Naive B cell (primary cell): ENCODE measurements around the gene MVB12A. TPM values are rescaled to one million over a fixed set of nuclear protein-coding genes. Genes with fewer than 3 reads are reported as not detected.
A peak's percentile ranks its signal among the peaks of the same experiment; 100 is the strongest.

Experiments
- ATAC-seq, 2 donors: fragments of 150-1000 bp; cut with Tn5 transposase; 2 replicates each; pipeline ENCODE4 v1.10.0; 2021; ENCODE audit warnings: low read depth in 2 of 2, mild to moderate bottlenecking in 2 of 2, moderate library complexity in 2 of 2
- DNase-seq: peaks from one replicate; pipeline ENCODE4 v3.0.0; 2022
- H3K27ac Mint-ChIP-seq, 6 donors: one replicate each; pipeline ENCODE4 v1.8.0; 2020 to 2022; ENCODE audit warnings: mild to moderate bottlenecking in 6 of 6, mixed read lengths in 6 of 6, moderate library complexity in 5 of 6, inconsistent platforms in 2 of 6
- H3K27me3 Mint-ChIP-seq, 3 donors: one replicate each; pipeline ENCODE4 v1.8.0; 2021 to 2022; ENCODE audit warnings: mixed read lengths in 3 of 3, mild to moderate bottlenecking in 1 of 3
- H3K36me3 Mint-ChIP-seq, 2 donors: one replicate each; pipeline ENCODE4 v1.8.0; 2020 to 2022; ENCODE audit warnings: mixed read lengths in 2 of 2, inconsistent platforms in 1 of 2, mild to moderate bottlenecking in 1 of 2
- H3K4me1 Mint-ChIP-seq, 3 donors: one replicate each; pipeline ENCODE4 v1.8.0; 2020 to 2022; ENCODE audit warnings: mixed read lengths in 3 of 3, inconsistent platforms in 1 of 3, mild to moderate bottlenecking in 1 of 3, moderate library complexity in 1 of 3
- H3K4me3 Mint-ChIP-seq, 8 donors: one replicate each; pipeline ENCODE4 v1.8.0; 2020 to 2022; ENCODE audit warnings: mild to moderate bottlenecking in 8 of 8, mixed read lengths in 8 of 8, moderate library complexity in 8 of 8, inconsistent platforms in 2 of 8
- H3K9me3 Mint-ChIP-seq, 7 donors: one replicate each; pipeline ENCODE4 v1.8.0; 2020 to 2022; ENCODE audit warnings: mixed read lengths in 7 of 7, mild to moderate bottlenecking in 5 of 7, inconsistent platforms in 2 of 7, moderate library complexity in 1 of 7
- polyA plus RNA-seq, 6 donors: library from polyadenylated mRNA; unstranded; fragments of 300-500 nt; fragmentation: Illumina TruSeq; gene quantifications; one replicate each; pipeline ENCODE4 v1.2.3, GENCODE V29; 2021; ENCODE audit warnings: low read depth in 6 of 6

Gene MVB12A
- polyA plus RNA-seq, 6 donors from 2014 or later: 14.3 to 44.0 (median 25.0) TPM

- H3K27me3 Mint-ChIP-seq: no peaks in the 10 kb centered on the region
- H3K9me3 Mint-ChIP-seq: no peaks in the 10 kb centered on the region
- H3K36me3 Mint-ChIP-seq: no peaks in the 10 kb centered on the region
- peak overlapping the region in 1 of 6 donors; percentile 27 for H3K27ac Mint-ChIP-seq
- peak overlapping the region in 1 of 8 donors; percentile 35 for H3K4me3 Mint-ChIP-seq
- H3K4me1 Mint-ChIP-seq: peaks cover 26 to 43% (median 30%) of the 10 kb centered on the region in 3 donors
- DNase-seq (no peak), ATAC-seq (no peak)
Observed at GRCh38 chr19:17409990-17410389, 9.9 kb upstream of the MVB12A start.

GRCh38 chr19:17411801-17412200 is 8.0 kb upstream of the MVB12A start:
- no peaks in the 10 kb centered on the region for H3K27me3 Mint-ChIP-seq
- H3K27ac Mint-ChIP-seq: no peak overlapping the region
- H3K4me1 Mint-ChIP-seq: peaks cover 19 to 27% (median 22%) of the 10 kb centered on the region in 3 donors
- no peak for DNase-seq
- H3K4me3 Mint-ChIP-seq: peak overlapping the region in 1 of 8 donors; percentile 43
- H3K36me3 Mint-ChIP-seq: peaks cover 0 to 3% of the 10 kb centered on the region in 2 donors
- H3K9me3 Mint-ChIP-seq: no peaks in the 10 kb centered on the region
- no peak for ATAC-seq

- ATAC-seq: no peak
- Mint-ChIP-seq H3K27me3 (no peaks in the 10 kb centered on the region), H3K4me3 (peak overlapping the region in 1 of 8 donors; percentile 9), H3K9me3 (no peaks in the 10 kb centered on the region), H3K36me3 (peaks cover 0 to 8% of the 10 kb centered on the region in 2 donors), H3K27ac (peak overlapping the region in 1 of 6 donors; percentile 3), H3K4me1 (peaks cover 7 to 18% (median 16%) of the 10 kb centered on the region in 3 donors)
- no peak for DNase-seq
Observed at GRCh38 chr19:17414097-17414496, 5.8 kb upstream of the MVB12A start.

GRCh38 chr19:17415121-17415520 is 4.7 kb upstream of the MVB12A start:
- H3K27ac Mint-ChIP-seq: peak overlapping the region in 1 of 6 donors; percentile 49
- DNase-seq (no peak), ATAC-seq (no peak)
- no peaks in the 10 kb centered on the region for H3K27me3 Mint-ChIP-seq
- peaks cover 0 to 8% of the 10 kb centered on the region in 2 donors for H3K36me3 Mint-ChIP-seq
- H3K4me1 Mint-ChIP-seq: peaks cover 13 to 23% (median 16%) of the 10 kb centered on the region in 3 donors
- no peaks in the 10 kb centered on the region for H3K9me3 Mint-ChIP-seq
- peak overlapping the region in 1 of 8 donors; percentile 36 for H3K4me3 Mint-ChIP-seq

GRCh38 chr19:17418710-17419109 is 1.1 kb upstream of the MVB12A start:
- H3K4me1 Mint-ChIP-seq: peaks cover 15 to 21% (median 16%) of the 10 kb centered on the region in 3 donors
- peaks cover 0 to 16% of the 10 kb centered on the region in 2 donors for H3K36me3 Mint-ChIP-seq
- no peaks in the 10 kb centered on the region for H3K9me3 Mint-ChIP-seq
- no peak for DNase-seq
- no peak for ATAC-seq
- peak overlapping the region in 1 of 6 donors; percentile 42 for H3K27ac Mint-ChIP-seq
- H3K4me3 Mint-ChIP-seq: peak overlapping the region; percentile 82 to 99 (median 96)
- H3K27me3 Mint-ChIP-seq: no peaks in the 10 kb centered on the region

GRCh38 chr19:17419154-17419620 is 660 bp upstream of the MVB12A start:
- ATAC-seq (no peak), DNase-seq (no peak)
- Mint-ChIP-seq H3K9me3 (no peaks in the 10 kb centered on the region), H3K36me3 (peaks cover 0 to 16% of the 10 kb centered on the region in 2 donors), H3K4me3 (peak overlapping the region; percentile 93 to 99 (median 97)), H3K27me3 (no peaks in the 10 kb centered on the region), H3K4me1 (peaks cover 15 to 21% (median 16%) of the 10 kb centered on the region in 3 donors), H3K27ac (peak overlapping the region in 5 of 6 donors; percentile 61 to 91 (median 85))

GRCh38 chr19:17420475-17420924 is 653 bp downstream of the MVB12A start:
- Mint-ChIP-seq H3K4me1 (peaks cover 16 to 23% (median 21%) of the 10 kb centered on the region in 3 donors), H3K27ac (peak overlapping the region in 4 of 6 donors; percentile 26 to 86 (median 72)), H3K36me3 (peaks cover 0 to 16% of the 10 kb centered on the region in 2 donors), H3K9me3 (no peaks in the 10 kb centered on the region), H3K27me3 (no peaks in the 10 kb centered on the region), H3K4me3 (peak overlapping the region; percentile 91 to 99 (median 96))
- ATAC-seq (no peak), DNase-seq (peak; percentile 12)

GRCh38 chr19:17421942-17422341 is 2.1 kb downstream of the MVB12A start:
- no peak overlapping the region for H3K27ac Mint-ChIP-seq
- H3K9me3 Mint-ChIP-seq: no peaks in the 10 kb centered on the region
- peak overlapping the region in 4 of 8 donors; percentile 20 to 56 (median 46) for H3K4me3 Mint-ChIP-seq
- H3K27me3 Mint-ChIP-seq: no peaks in the 10 kb centered on the region
- DNase-seq: no peak
- H3K36me3 Mint-ChIP-seq: peaks cover 0 to 12% of the 10 kb centered on the region in 2 donors
- no peak for ATAC-seq
- peaks cover 16 to 21% (median 18%) of the 10 kb centered on the region in 3 donors for H3K4me1 Mint-ChIP-seq

GRCh38 chr19:17423429-17424208 is 3.8 kb downstream of the MVB12A start:
- ATAC-seq (no peak), DNase-seq (no peak)
- H3K27ac Mint-ChIP-seq: peak overlapping the region in 2 of 6 donors; percentile 4 to 41
- H3K9me3 Mint-ChIP-seq: no peaks in the 10 kb centered on the region
- H3K36me3 Mint-ChIP-seq: peaks cover 0 to 9% of the 10 kb centered on the region in 2 donors
- H3K4me1 Mint-ChIP-seq: peaks cover 16 to 19% (median 16%) of the 10 kb centered on the region in 3 donors
- H3K27me3 Mint-ChIP-seq: no peaks in the 10 kb centered on the region
- no peak overlapping the region for H3K4me3 Mint-ChIP-seq

GRCh38 chr19:17424743-17425365 is 5.0 kb downstream of the MVB12A start:
- Mint-ChIP-seq H3K27me3 (no peaks in the 10 kb centered on the region), H3K4me1 (peaks cover 10 to 16% (median 10%) of the 10 kb centered on the region in 3 donors), H3K27ac (peak overlapping the region in 2 of 6 donors; percentile 18 to 77), H3K4me3 (no peak overlapping the region), H3K9me3 (no peaks in the 10 kb centered on the region), H3K36me3 (peaks cover 0 to 9% of the 10 kb centered on the region in 2 donors)
- peak; percentile 47 to 50 for ATAC-seq
- no peak for DNase-seq

- peak overlapping the region in 1 of 6 donors; percentile 86 for H3K27ac Mint-ChIP-seq
- H3K36me3 Mint-ChIP-seq: no peaks in the 10 kb centered on the region
- no peaks in the 10 kb centered on the region for H3K9me3 Mint-ChIP-seq
Observed at GRCh38 chr19:17429641-17430113, 9.8 kb downstream of the MVB12A start.

GRCh38 chr19:17431417-17431816 is 11.6 kb downstream of the MVB12A start:
- H3K27ac Mint-ChIP-seq: no peak overlapping the region

More at GRCh38 chr19:17429641-17430113, 9.8 kb downstream of the MVB12A start:
- H3K27me3 Mint-ChIP-seq: no peaks in the 10 kb centered on the region
- peaks cover 0 to 3% (median 1%) of the 10 kb centered on the region in 3 donors for H3K4me1 Mint-ChIP-seq
- ATAC-seq: no peak
- H3K4me3 Mint-ChIP-seq: no peak overlapping the region
- DNase-seq: no peak

GRCh38 chr19:17435218-17435617 is 15.4 kb downstream of the MVB12A start:
- Mint-ChIP-seq H3K27me3 (peaks cover 0 to 5% (median 0%) of the 10 kb centered on the region in 3 donors), H3K36me3 (no peaks in the 10 kb centered on the region), H3K4me1 (no peaks in the 10 kb centered on the region), H3K4me3 (no peak overlapping the region), H3K9me3 (peaks cover 0 to 1% (median 0%) of the 10 kb centered on the region in 7 donors), H3K27ac (no peak overlapping the region)
- ATAC-seq (no peak), DNase-seq (no peak)

More at GRCh38 chr19:17431417-17431816, 11.6 kb downstream of the MVB12A start:
- H3K9me3 Mint-ChIP-seq: peaks cover 0 to 1% (median 0%) of the 10 kb centered on the region in 7 donors
- DNase-seq: no peak
- no peak overlapping the region for H3K4me3 Mint-ChIP-seq
- no peak for ATAC-seq
- H3K4me1 Mint-ChIP-seq: no peaks in the 10 kb centered on the region
- no peaks in the 10 kb centered on the region for H3K27me3 Mint-ChIP-seq
- H3K36me3 Mint-ChIP-seq: no peaks in the 10 kb centered on the region
